IPS-20b (cell line): ENCODE measurements around the gene ART1.

Experiments used
- H3K27ac ChIP-seq: one replicate; pipeline ENCODE4 v1.5.1; 2013; ENCODE audit warnings: low read length
- H3K27me3 ChIP-seq: 2 replicates; pipeline ENCODE4 v1.6.1; 2013; ENCODE audit warnings: mild to moderate bottlenecking, low read length, inconsistent platforms; ENCODE audit not compliant: insufficient read depth
- H3K36me3 ChIP-seq: 2 replicates; pipeline ENCODE4 v1.6.1; 2013; ENCODE audit warnings: low read depth, mild to moderate bottlenecking, inconsistent platforms, low read length, moderate library complexity; ENCODE audit not compliant: insufficient read depth
- H3K4me1 ChIP-seq: 2 replicates; pipeline ENCODE4 v1.6.1; 2013; ENCODE audit warnings: mild to moderate bottlenecking, control low read depth, inconsistent platforms, low read length, moderate library complexity; ENCODE audit not compliant: insufficient read depth
- H3K4me3 ChIP-seq: 2 replicates; pipeline ENCODE4 v1.5.1; 2013; ENCODE audit warnings: mild to moderate bottlenecking, low read length, inconsistent platforms
- H3K9ac ChIP-seq: 2 replicates; pipeline ENCODE4 v1.6.1; 2013; ENCODE audit warnings: low read depth, mild to moderate bottlenecking, inconsistent platforms, low read length, moderate library complexity
- H3K9me3 ChIP-seq: 2 replicates; pipeline ENCODE4 v1.6.1; 2013; ENCODE audit warnings: mild to moderate bottlenecking, low read depth, low read length, inconsistent platforms; ENCODE audit not compliant: insufficient read depth

Gene ART1

GRCh38 chr11:3703383-3703782 lies 58.5 kb downstream of the ART1 start:
- no peak overlapping the region for H3K9ac ChIP-seq
- H3K9me3 ChIP-seq = no peaks in the 10 kb centered on the region
- H3K4me3 ChIP-seq = no peak overlapping the region
- no peak overlapping the region for H3K27ac ChIP-seq
- peaks cover 98% of the 10 kb centered on the region for H3K36me3 ChIP-seq
- no peaks in the 10 kb centered on the region for H3K27me3 ChIP-seq
- no peaks in the 10 kb centered on the region for H3K4me1 ChIP-seq

DNA sequence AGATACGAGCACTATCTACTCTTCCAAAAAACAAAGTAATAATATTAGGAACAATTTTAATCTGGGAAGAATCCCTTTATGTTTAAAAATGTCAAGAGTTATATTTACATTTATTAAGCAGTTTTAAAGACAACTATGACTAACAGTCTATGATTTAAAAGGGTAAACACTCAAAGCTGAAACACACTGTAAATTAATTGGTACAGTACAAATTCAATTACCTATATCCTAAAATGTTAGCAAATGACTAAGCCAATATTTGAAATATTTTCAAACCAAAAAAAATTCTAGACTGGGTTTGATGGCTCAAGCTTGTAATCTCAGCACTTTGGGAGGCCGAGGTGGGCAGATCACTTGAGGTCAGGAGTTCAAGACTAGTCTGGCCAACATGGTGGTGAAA lies 62.2 kb downstream of the ART1 start:
- Histone ChIP-seq H3K4me3 (no peak overlapping the region), H3K9me3 (no peaks in the 10 kb centered on the region), H3K27ac (no peak overlapping the region), H3K36me3 (peaks cover 88% of the 10 kb centered on the region), H3K4me1 (peaks cover 8% of the 10 kb centered on the region), H3K9ac (no peak overlapping the region), H3K27me3 (no peaks in the 10 kb centered on the region)

- peaks cover 8% of the 10 kb centered on the region for H3K4me1 ChIP-seq
- H3K27me3 ChIP-seq = no peaks in the 10 kb centered on the region
- H3K9me3 ChIP-seq = no peaks in the 10 kb centered on the region
- peak overlapping the region; percentile 50; the same call in 1 of the 2 replicates for H3K9ac ChIP-seq
- H3K27ac ChIP-seq = peak overlapping the region; percentile 54
- peaks cover 87% of the 10 kb centered on the region for H3K36me3 ChIP-seq
- H3K4me3 ChIP-seq = peak overlapping the region; percentile 52
Measured at GRCh38 chr11:3709977-3710376, 65.0 kb downstream of the ART1 start.

- Histone ChIP-seq H3K4me3 (peak overlapping the region; percentile 52), H3K9ac (peak overlapping the region; percentile 50; the same call in 1 of the 2 replicates), H3K27ac (peak overlapping the region; percentile 54), H3K27me3 (no peaks in the 10 kb centered on the region), H3K9me3 (no peaks in the 10 kb centered on the region), H3K36me3 (peaks cover 87% of the 10 kb centered on the region), H3K4me1 (peaks cover 8% of the 10 kb centered on the region)
Measured at GRCh38 chr11:3710485-3711259, 65.7 kb downstream of the ART1 start.

- Histone ChIP-seq H3K27me3 (no peaks in the 10 kb centered on the region), H3K36me3 (peaks cover 87% of the 10 kb centered on the region)
Measured at GRCh38 chr11:3712274-3712673, 67.3 kb downstream of the ART1 start.

More at GRCh38 chr11:3712274-3712673, 67.3 kb downstream of the ART1 start:
- Histone ChIP-seq H3K27ac (no peak overlapping the region), H3K4me3 (no peak overlapping the region), H3K9me3 (no peaks in the 10 kb centered on the region), H3K4me1 (peaks cover 8% of the 10 kb centered on the region), H3K9ac (no peak overlapping the region)
